ENCODE data around the gene FXYD7.
"Not testable (repeated sequence)": the region's sequence is repeated elsewhere in the genome, so short reads cannot be mapped to it uniquely, and the experiment has no call there.

FXYD7 gene

GRCh38 chr19:35146746-35147459 is 3.8 kb downstream of the FXYD7 start:
- TF ChIP-seq CTCF (IDR thresholded peaks at IDR 0.05; ENCODE audit: low read depth, low read length), result no peak
- DNase-seq (ENCODE audit: low read depth in 2 of 2), result no peak
- H3K4me3 ChIP-seq (replicated peaks in 1 of 2; ENCODE audit: low read depth in 2 of 2, low read length in 2 of 2), result no peak overlapping the region

- no peak for TF ChIP-seq CTCF (IDR thresholded peaks at IDR 0.05; ENCODE audit: low read depth, low read length)
- DNase-seq (ENCODE audit: low read depth in 2 of 2), result no peak
- no peak overlapping the region for H3K4me3 ChIP-seq (replicated peaks in 1 of 2; ENCODE audit: low read depth in 2 of 2, low read length in 2 of 2)
Observed at GRCh38 chr19:35149463-35149862, 6.4 kb downstream of the FXYD7 start.

- TF ChIP-seq CTCF (IDR thresholded peaks at IDR 0.05; ENCODE audit: low read depth, low read length), result no peak
- DNase-seq (ENCODE audit: low read depth in 2 of 2), result no peak
- H3K4me3 ChIP-seq (replicated peaks in 1 of 2; ENCODE audit: low read depth in 2 of 2, low read length in 2 of 2), result no peak overlapping the region
Observed at GRCh38 chr19:35150445-35150844, 7.4 kb downstream of the FXYD7 start.

- DNase-seq (ENCODE audit: low read depth in 2 of 2), result no peak
- no peak for TF ChIP-seq CTCF (IDR thresholded peaks at IDR 0.05; ENCODE audit: low read depth, low read length)
- H3K4me3 ChIP-seq (replicated peaks in 1 of 2; ENCODE audit: low read depth in 2 of 2, low read length in 2 of 2), result no peak overlapping the region
Observed at GRCh38 chr19:35151273-35152065, 8.4 kb downstream of the FXYD7 start.

GRCh38 chr19:35153129-35153522 is 10.1 kb downstream of the FXYD7 start:
- not testable (repeated sequence) for H3K4me3 ChIP-seq (replicated peaks in 1 of 2; ENCODE audit: low read depth in 2 of 2, low read length in 2 of 2); DNase-seq (ENCODE audit: low read depth in 2 of 2)

GRCh38 chr19:35153701-35154524 is 10.9 kb downstream of the FXYD7 start:
- DNase-seq (ENCODE audit: low read depth in 2 of 2), result peak in 1 of 2 donors; percentile 34
- TF ChIP-seq CTCF (IDR thresholded peaks at IDR 0.05; ENCODE audit: low read depth, low read length), result peak; percentile 70
- peak overlapping the region; percentile 75 to 98 for H3K4me3 ChIP-seq (replicated peaks in 1 of 2; ENCODE audit: low read depth in 2 of 2, low read length in 2 of 2)
